ENCODE data around the gene MAPKAP1. TPM values are rescaled to one million over a fixed set of nuclear protein-coding genes. Genes with fewer than 3 reads are reported as not detected.

Gene MAPKAP1
- total RNA-seq, 4 donors from 2014 or later = 87.1 to 114 (median 111) TPM

- 93 to 95% methylated on average over 3 of the region's 3 CpGs for WGBS, 2 donors
- no peak for TF ChIP-seq POLR2A (IDR thresholded peaks at IDR 0.05)
- no peak for TF ChIP-seq CTCF (IDR thresholded peaks at IDR 0.05)
- Histone ChIP-seq H3K4me3 (replicated peaks in 1 of 3) (no peak overlapping the region), H3K9me3 (no peaks in the 10 kb centered on the region), H3K27me3 (no peaks in the 10 kb centered on the region), H3K27ac (no peak overlapping the region), H3K4me1 (no peaks in the 10 kb centered on the region), H3K36me3 (no peaks in the 10 kb centered on the region)
- DNase-seq = no peak
- intact Hi-C loops (cut with DNase I) = no loop called here
These were observed 25.9 kb downstream of the MAPKAP1 start for GRCh38 chr9:125681086-125681622.

- intact Hi-C loops (cut with DNase I) = no loop called here
- Histone ChIP-seq H3K27me3 (no peaks in the 10 kb centered on the region), H3K27ac (no peak overlapping the region), H3K4me1 (peaks cover 3 to 6% of the 10 kb centered on the region in 2 donors), H3K9me3 (no peaks in the 10 kb centered on the region), H3K36me3 (no peaks in the 10 kb centered on the region), H3K4me3 (replicated peaks in 1 of 3) (no peak overlapping the region)
- TF ChIP-seq CTCF (IDR thresholded peaks at IDR 0.05) (no peak), POLR2A (IDR thresholded peaks at IDR 0.05) (no peak)
- no peak for DNase-seq
These were observed 26.6 kb downstream of the MAPKAP1 start for GRCh38 chr9:125680445-125680844.

GRCh38 chr9:125679597-125680189, 27.3 kb downstream of the MAPKAP1 start:
- H3K36me3 ChIP-seq = no peaks in the 10 kb centered on the region
- no peak overlapping the region for H3K27ac ChIP-seq
- no peak for DNase-seq
- no peaks in the 10 kb centered on the region for H3K9me3 ChIP-seq
- WGBS, 2 donors = 86 to 90% methylated on average over 8 of the region's 8 CpGs
- peaks cover 8 to 13% of the 10 kb centered on the region in 2 donors for H3K4me1 ChIP-seq
- H3K4me3 ChIP-seq (replicated peaks in 1 of 3) = no peak overlapping the region
- TF ChIP-seq CTCF (IDR thresholded peaks at IDR 0.05) (no peak), POLR2A (IDR thresholded peaks at IDR 0.05) (no peak)
- intact Hi-C loops (cut with DNase I) = no loop called here
- H3K27me3 ChIP-seq = no peaks in the 10 kb centered on the region

- intact Hi-C loops (cut with DNase I) = no loop called here
- no peak for DNase-seq
- Histone ChIP-seq H3K27me3 (no peaks in the 10 kb centered on the region), H3K4me1 (peaks cover 12 to 22% of the 10 kb centered on the region in 2 donors), H3K27ac (no peak overlapping the region), H3K36me3 (no peaks in the 10 kb centered on the region), H3K9me3 (no peaks in the 10 kb centered on the region), H3K4me3 (replicated peaks in 1 of 3) (no peak overlapping the region)
- WGBS, 2 donors = 87 to 91% methylated on average over 3 of the region's 3 CpGs
- TF ChIP-seq POLR2A (IDR thresholded peaks at IDR 0.05) (no peak), CTCF (IDR thresholded peaks at IDR 0.05) (no peak)
These were observed 31.7 kb downstream of the MAPKAP1 start for GRCh38 chr9:125674981-125675973.

GRCh38 chr9:125672876-125673275, 34.1 kb downstream of the MAPKAP1 start:
- no peaks in the 10 kb centered on the region for H3K36me3 ChIP-seq
- intact Hi-C loops (cut with DNase I) = no loop called here
- no peaks in the 10 kb centered on the region for H3K9me3 ChIP-seq
- peaks cover 12 to 22% of the 10 kb centered on the region in 2 donors for H3K4me1 ChIP-seq
- TF ChIP-seq CTCF (IDR thresholded peaks at IDR 0.05) (no peak), POLR2A (IDR thresholded peaks at IDR 0.05) (no peak)
- WGBS, 2 donors = 86 to 90% methylated on average over 3 of the region's 3 CpGs
- no peak for DNase-seq
- H3K27ac ChIP-seq = no peak overlapping the region
- no peaks in the 10 kb centered on the region for H3K27me3 ChIP-seq
- H3K4me3 ChIP-seq (replicated peaks in 1 of 3) = no peak overlapping the region
